NCI-H2107 treated with DMSO at 0.1 percent for 48 hours (cell line): ENCODE results near the gene NR1H2.

Experiments
- DNase-seq: peaks from one replicate; lab custom pipeline; 2025; ENCODE audit not compliant: unreplicated experiment; lab: John Stamatoyannopoulos, UW

The NR1H2 gene

DNA sequence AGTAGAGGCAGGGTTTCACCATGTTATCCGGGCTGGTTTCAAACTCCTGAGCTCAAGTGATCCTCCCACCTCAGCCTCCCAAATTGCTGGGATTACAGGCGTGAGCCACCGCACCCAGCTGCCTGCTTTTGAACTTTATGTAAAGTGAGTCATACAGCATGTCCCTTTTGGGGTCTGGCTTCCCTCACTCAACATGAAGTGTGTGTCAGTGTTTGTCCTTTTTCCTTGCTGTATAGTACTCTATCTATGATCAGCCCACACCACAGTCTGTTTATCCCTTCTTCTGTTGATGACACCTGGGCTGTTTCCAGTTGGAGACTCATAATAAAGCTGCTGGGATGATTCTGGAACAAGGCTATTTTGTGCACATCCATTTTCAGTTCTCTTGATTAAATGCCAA is 44.6 kb downstream of the NR1H2 start:
- DNase-seq: no peak

DNA sequence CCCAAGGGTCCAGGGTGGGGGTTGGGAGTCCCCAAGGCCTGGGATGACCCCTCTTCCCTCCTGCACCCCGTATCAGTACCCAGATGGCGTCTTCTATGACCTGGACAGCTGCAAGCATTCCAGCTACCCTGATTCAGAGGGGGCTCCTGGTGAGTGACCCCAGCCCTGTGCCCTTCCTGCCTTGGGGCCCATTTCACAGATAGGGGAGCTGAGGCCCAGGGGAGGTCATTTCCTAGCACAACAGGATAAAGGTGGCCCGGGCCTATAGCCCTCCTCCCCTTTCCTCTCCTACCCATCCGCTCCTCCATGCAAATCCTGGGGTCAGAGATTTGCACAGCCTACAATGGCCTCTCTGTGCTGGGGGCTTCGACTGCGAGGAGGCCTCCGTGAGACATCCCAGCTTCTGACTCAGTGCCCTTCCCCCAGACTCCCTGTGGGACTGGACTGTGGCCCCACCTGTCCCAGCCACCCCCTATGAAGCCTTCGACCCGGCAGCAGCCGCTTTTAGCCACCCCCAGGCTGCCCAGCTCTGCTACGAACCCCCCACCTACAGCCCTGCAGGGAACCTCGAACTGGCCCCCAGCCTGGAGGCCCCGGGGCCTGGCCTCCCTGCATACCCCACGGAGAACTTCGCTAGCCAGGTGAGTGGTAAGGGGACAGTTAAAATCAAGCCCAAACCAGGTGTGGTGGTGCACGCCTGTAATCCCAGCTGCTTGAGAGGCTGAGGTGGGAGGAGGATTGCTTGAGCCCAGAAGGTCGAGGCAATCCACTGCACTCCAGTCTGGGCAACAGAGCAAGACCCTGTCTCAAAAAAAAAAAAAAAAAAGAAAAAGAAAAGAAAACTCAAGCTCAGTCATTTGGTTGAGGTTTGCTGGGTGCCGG is 46.4 kb downstream of the NR1H2 start:
- no peak for DNase-seq

DNA sequence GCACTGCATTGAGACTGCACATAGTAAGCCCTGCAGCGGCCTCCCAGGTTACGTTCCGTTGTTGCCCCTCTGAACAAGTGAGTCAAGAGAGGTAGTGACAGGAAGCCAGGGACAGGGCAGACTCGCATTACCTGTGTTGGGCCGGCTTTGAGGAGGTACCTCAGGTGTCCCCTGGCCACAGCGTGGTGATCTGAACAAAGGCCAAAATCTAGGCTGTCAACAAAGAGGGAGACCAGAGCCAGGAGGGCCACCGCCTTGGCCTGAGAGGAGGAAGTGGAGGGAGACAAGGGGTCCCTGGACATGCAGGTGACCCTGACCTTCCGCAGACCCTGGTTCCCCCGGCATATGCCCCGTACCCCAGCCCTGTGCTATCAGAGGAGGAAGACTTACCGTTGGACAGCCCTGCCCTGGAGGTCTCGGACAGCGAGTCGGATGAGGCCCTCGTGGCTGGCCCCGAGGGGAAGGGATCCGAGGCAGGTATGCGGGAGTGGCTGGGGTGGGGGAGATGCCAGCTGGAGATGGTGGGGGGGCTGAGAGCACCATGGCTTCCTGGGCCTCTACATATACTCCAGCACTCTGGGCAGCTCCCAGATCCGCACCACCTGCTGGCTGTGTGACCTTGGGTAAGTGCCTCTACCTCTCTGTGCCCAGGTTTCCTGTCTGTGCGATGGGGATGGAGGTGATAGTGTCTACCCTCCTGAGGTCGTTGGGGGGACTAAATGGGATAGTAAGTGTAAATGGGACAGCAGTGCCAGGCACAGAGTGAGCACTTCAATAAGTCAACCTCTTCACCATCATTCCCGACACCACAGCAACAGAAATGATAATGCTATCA is 47.2 kb downstream of the NR1H2 start:
- no peak for DNase-seq

DNA sequence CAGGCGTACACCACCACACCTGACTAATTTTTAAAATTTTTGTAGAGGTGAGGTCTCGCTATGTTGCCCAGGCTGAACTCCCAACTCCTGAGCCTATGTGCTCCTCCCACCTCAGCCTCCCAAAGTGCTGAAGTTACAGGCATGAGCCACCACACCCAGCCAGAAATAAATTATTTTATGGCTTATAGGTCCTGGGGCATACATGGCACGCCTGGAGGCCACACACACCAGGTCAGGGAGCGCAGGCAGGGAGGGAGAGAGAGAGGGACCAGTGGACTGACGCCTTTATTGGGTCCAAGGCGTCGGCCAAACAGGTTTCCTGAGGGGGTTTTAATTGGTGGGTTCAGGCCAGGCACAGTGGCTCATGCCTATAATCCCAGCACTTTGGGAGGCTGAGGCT is 49.3 kb downstream of the NR1H2 start:
- DNase-seq: no peak

DNA sequence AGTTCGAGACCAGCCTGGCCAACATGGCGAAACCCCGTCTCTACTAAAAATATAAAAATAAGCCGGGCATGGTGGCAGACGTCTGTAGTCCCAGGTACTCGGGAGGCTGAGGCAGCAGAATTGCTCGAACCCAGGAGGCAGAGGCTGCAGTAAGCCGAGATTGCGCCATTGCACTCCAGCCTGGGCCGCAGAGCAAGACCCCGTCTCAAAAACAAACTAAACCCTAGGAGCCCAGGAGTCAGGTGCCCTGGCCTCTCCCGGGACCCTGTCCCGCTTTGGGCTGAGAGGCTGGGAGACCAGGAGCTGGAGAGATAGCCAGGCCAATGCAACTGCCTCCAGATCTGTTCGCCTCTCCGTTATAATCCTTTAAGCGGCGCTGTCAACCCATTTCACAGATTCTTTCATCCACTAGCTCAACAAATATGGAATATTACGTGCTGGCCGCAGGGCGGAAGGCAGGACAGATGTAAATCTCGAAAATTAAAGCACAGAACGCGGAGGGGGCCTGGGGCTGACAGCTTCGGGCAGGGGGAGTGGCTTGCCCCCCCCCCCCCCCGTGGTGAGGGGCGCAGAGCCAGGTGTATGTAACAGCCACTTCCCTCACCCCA is 51.2 kb downstream of the NR1H2 start:
- DNase-seq: no peak

DNA sequence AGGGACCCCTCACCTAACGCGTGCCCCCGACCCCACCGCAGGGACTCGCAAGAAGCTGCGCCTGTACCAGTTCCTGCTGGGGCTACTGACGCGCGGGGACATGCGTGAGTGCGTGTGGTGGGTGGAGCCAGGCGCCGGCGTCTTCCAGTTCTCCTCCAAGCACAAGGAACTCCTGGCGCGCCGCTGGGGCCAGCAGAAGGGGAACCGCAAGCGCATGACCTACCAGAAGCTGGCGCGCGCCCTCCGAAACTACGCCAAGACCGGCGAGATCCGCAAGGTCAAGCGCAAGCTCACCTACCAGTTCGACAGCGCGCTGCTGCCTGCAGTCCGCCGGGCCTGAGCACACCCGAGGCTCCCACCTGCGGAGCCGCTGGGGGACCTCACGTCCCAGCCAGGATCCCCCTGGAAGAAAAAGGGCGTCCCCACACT is 51.8 kb downstream of the NR1H2 start:
- no peak for DNase-seq

DNA sequence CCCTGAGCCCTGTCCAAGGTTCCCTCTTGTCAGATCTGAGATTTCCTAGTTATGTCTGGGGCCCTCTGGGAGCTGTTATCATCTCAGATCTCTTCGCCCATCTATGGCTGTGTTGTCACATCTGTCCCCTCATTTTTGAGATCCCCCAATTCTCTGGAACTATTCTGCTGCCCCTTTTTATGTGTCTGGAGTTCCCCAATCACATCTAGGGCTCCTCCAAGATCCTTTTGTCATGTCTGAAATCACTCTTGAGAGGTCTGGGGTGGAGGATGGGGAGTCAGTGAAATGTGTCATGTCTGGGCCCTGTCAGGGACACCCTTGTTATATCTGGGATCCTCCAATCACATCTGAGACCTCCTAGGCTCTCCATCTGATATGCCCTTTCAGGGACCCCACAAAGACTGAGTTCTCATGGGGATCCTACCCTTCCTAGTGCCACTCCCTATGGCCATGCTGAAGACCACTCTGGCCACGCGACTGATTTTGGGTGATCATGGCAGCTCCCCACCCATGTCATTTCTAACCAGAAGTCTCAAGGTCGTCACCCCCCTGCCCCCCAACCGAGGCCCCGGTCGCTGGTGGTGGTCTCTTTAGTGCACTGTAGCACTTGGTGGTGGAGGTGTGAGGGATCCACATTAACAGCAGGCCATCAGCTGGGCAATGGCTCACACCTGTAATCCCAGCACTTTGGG is 52.7 kb downstream of the NR1H2 start:
- no peak for DNase-seq

DNA sequence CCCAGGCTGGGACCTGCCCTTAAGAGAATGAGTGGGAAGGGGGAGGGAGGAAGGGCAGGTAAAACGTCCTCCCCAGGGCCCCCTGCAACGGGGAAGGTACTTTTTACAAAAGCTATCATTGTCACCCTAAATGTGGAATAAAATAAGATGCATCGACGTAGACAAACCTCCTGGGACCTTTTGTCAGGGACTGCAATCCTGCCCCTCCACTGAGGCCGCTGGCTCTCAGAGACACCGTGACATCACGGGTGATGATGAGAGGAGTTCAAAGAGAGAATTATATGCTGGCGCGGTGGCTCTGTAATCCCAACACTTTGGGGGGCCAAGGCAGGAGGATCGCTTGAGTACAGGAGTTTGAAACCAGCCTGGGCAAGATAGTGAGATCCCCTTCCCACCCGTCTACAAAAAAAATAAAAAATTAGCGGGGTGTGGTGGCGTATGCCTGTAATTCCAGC is 54.7 kb downstream of the NR1H2 start:
- no peak for DNase-seq

DNA sequence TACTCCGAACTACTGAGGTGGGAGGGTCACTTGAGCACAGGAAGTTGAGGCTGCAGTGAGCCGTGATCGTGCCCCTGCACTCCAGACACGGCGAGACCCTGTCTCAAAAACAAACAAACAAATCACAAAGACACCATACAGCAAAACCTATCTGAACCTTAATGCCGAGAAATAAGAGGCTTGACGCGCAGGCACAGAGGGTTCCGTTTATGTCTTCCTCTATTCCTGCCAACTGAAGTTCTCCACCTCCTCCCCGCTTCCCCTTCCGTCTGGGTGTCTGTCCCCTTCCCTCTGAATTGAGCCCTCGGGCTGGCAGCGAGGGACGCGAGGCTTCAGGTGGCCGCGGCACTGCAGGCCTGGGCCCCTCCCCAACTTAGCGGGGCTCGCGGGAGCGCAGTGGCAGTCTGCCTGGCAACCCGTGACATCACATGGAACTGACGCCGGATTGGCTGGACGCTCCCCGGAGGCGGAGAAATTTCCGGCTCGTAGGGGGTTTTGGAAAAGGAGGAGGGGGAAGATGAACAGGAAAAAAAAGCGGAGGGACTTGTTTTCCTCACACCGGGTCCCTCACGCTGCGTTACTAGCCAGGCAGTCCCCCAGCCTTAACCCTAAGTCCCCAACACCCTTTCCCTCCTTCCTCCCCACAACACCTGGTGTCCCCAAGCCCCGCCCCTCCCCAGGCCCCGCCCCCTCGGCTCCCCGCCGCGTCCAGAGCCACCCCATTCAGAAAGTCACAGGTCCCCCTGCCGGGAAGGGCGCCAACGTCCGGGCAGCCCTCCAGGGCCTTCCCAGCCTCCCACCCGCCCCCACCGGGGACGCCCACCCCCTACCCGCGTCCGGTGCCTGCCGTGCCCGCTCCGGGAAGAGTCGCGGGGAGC is 55.3 kb downstream of the NR1H2 start:
- DNase-seq: peak; percentile 65

DNA sequence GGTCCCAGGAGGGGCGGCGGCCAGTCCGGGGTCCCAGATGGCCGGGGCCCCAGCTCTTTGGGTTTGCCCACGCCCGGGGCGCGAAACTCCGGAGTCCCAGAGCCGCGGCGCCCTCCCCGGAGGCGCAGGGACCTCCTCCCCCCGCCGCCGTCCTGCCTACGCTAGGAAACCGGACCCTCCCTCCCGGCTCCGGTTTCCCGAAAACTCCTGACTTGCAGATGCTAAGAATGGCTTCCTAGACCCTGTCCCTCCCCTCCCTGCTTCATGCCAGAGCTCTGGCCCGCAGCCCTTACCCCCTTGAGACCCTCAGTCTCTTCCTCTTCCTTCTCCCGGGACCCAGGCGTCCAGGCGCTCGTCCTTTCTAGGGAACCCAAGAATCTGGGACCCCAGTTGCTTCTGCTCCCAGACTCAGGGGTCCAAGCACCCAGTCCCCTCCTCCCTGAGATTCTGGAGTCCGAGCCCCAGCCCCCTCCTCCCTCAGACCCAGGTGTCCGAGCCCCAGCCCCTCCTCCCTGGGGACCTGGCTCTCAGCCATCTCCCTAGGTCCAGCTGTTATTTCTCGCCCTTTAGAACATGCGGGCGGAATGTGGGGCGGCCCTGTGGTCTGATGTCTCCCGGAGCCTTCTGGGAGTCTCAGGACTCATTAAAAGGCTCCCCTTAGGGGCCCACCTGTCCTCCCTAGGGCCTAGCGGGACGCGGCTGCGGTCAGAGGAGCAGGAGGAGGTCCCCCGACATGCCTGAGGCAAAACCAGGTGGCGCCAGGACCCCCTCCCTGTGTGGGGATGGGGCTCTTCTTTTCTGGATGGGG is 56.2 kb downstream of the NR1H2 start, which contains the start of gene MYBPC2:
Gene MYBPC2 (plus strand): TSS at position 672 of the 808 bp plus-strand sequence. CDS start 62 bp downstream, at position 734.
- DNase-seq: peak; percentile 21
